Neuronal stem cell (in vitro differentiated cells): ENCODE data around the gene MAPK4.

Experiments used
- DNase-seq: peaks from one replicate; pipeline ENCODE4 v3.0.0-alpha.2; 2013; ENCODE audit warnings: low spot score
- H2AFZ ChIP-seq: one replicate; pipeline ENCODE4 v1.6.1; 2013; ENCODE audit warnings: mild to moderate bottlenecking, low read length, inconsistent platforms
- H2AK5ac ChIP-seq: 2 replicates; pipeline ENCODE4 v1.6.1; 2013; ENCODE audit warnings: low read depth, mild to moderate bottlenecking, inconsistent platforms, low read length, moderate library complexity, mixed read lengths
- H2BK120ac ChIP-seq: 2 replicates; pipeline ENCODE4 v1.6.1; 2013; ENCODE audit warnings: low read depth, mild to moderate bottlenecking, inconsistent platforms, low read length, moderate library complexity, mixed read lengths
- H2BK12ac ChIP-seq: one replicate; pipeline ENCODE4 v1.6.1; 2013; ENCODE audit warnings: low read length, inconsistent platforms
- H2BK15ac ChIP-seq: 2 replicates; pipeline ENCODE4 v1.6.1; 2013; ENCODE audit warnings: mild to moderate bottlenecking, low read length, inconsistent platforms, mixed read lengths
- H2BK5ac ChIP-seq: one replicate; pipeline ENCODE4 v1.6.1; 2013; ENCODE audit warnings: inconsistent platforms, mild to moderate bottlenecking, low read length, moderate library complexity
- H3K14ac ChIP-seq: one replicate; pipeline ENCODE4 v1.6.1; 2013; ENCODE audit warnings: low read length, inconsistent platforms
- H3K18ac ChIP-seq: 2 replicates; pipeline ENCODE4 v1.6.1; 2013; ENCODE audit warnings: low read length, inconsistent platforms
- H3K23ac ChIP-seq: 2 replicates; pipeline ENCODE4 v1.6.1; 2013; ENCODE audit warnings: low read depth, mild to moderate bottlenecking, mixed read lengths, low read length, inconsistent platforms; ENCODE audit not compliant: poor library complexity
- H3K27ac ChIP-seq: replicated peaks from 3 replicates; pipeline ENCODE4 v1.5.1; 2013; ENCODE audit warnings: low read length, inconsistent platforms
- H3K27me3 ChIP-seq, 3 experiments: 2 replicates each; pipeline ENCODE4 v1.6.1; 2013; ENCODE audit warnings: low read length in 3 of 3, mild to moderate bottlenecking in 2 of 3, inconsistent platforms in 1 of 3, low read depth in 1 of 3, mixed read lengths in 1 of 3, moderate library complexity in 1 of 3; ENCODE audit not compliant: control insufficient read depth in 3 of 3, insufficient read depth in 3 of 3
- H3K36me3 ChIP-seq, 2 donors: replicated peaks in 1 of 2; 2 replicates each; pipeline ENCODE4 v1.6.1; 2013; ENCODE audit warnings: low read length in 2 of 2; ENCODE audit not compliant: control insufficient read depth in 2 of 2, insufficient read depth in 2 of 2
- H3K4ac ChIP-seq: 2 replicates; pipeline ENCODE4 v1.6.1; 2013; ENCODE audit warnings: inconsistent platforms, mild to moderate bottlenecking, low read length, moderate library complexity
- H3K4me1 ChIP-seq, 2 donors: 1 replicate in 1 of 2; 2 replicates in 1 of 2; pipeline ENCODE4 v1.6.1; 2013; ENCODE audit warnings: low read length in 2 of 2, low read depth in 1 of 2; ENCODE audit not compliant: control insufficient read depth in 2 of 2, insufficient read depth in 1 of 2
- H3K4me2 ChIP-seq: one replicate; pipeline ENCODE4 v1.6.1; 2013; ENCODE audit warnings: mild to moderate bottlenecking, low read length, inconsistent platforms; ENCODE audit not compliant: insufficient read depth, poor library complexity, severe bottlenecking
- H3K4me3 ChIP-seq, 2 donors: 2 replicates each; pipeline ENCODE4 v1.5.1; 2013; ENCODE audit warnings: low read length in 2 of 2, mild to moderate bottlenecking in 2 of 2, inconsistent platforms in 1 of 2, moderate library complexity in 1 of 2
- H3K79me1 ChIP-seq: one replicate; pipeline ENCODE4 v1.6.1; 2013; ENCODE audit warnings: low read depth, mild to moderate bottlenecking, inconsistent platforms, low read length, moderate library complexity
- H3K9ac ChIP-seq: one replicate; pipeline ENCODE4 v1.6.1; 2013; ENCODE audit warnings: mild to moderate bottlenecking, low read depth, low read length, inconsistent platforms; ENCODE audit not compliant: poor library complexity
- H3K9me3 ChIP-seq, 2 donors: replicated peaks in 1 of 2; 2 replicates each; pipeline versions ENCODE3 to v1.6.1; 2013; ENCODE audit warnings: low read length in 2 of 2, mild to moderate bottlenecking in 2 of 2, inconsistent platforms in 1 of 2, low read depth in 1 of 2, mixed read lengths in 1 of 2, moderate library complexity in 1 of 2; ENCODE audit not compliant: control insufficient read depth in 2 of 2, insufficient read depth in 1 of 2
- H4K8ac ChIP-seq: one replicate; pipeline ENCODE4 v1.6.1; 2013; ENCODE audit warnings: low read depth, mild to moderate bottlenecking, inconsistent platforms, low read length, moderate library complexity
- H4K91ac ChIP-seq: one replicate; pipeline ENCODE4 v1.6.1; 2013; ENCODE audit warnings: low read length, low read depth, mild to moderate bottlenecking, inconsistent platforms; ENCODE audit not compliant: poor library complexity
- WGBS, 2 donors: extraction: QIAGEN DNeasy Blood & Tissue Kit; methylation state at CpG; one replicate each; pipeline ENCODE4 v1.1.7; 2013; ENCODE audit warnings: missing lambda C conversion rate in 2 of 2, mixed read lengths in 1 of 2; ENCODE audit not compliant: insufficient read length in 2 of 2, insufficient replicate concordance in 1 of 2; ENCODE audit errors: extremely low coverage in 2 of 2; 5-methylcytosine and 5-hydroxymethylcytosine counted together

The MAPK4 gene

GRCh38 chr18:50697509-50697908 lies 137.6 kb downstream of the MAPK4 start:
- no peak overlapping the region for H3K4ac ChIP-seq
- no peak overlapping the region for H2AFZ ChIP-seq
- H3K27me3 ChIP-seq: no peaks in the 10 kb centered on the region
- no peaks in the 10 kb centered on the region for H3K79me1 ChIP-seq
- H3K18ac ChIP-seq: no peak overlapping the region
- no peak overlapping the region for H3K27ac ChIP-seq
- H3K4me2 ChIP-seq: no peak overlapping the region
- H3K36me3 ChIP-seq: no peaks in the 10 kb centered on the region
- no peak overlapping the region for H3K23ac ChIP-seq
- no peak overlapping the region for H3K9ac ChIP-seq
- no peak overlapping the region for H4K91ac ChIP-seq
- no peak overlapping the region for H2BK120ac ChIP-seq
- no peak overlapping the region for H2BK15ac ChIP-seq
- H2BK5ac ChIP-seq: no peak overlapping the region
- WGBS, 2 donors: no CpG with 5 or more reads among the region's 1 CpG
- no peak overlapping the region for H3K4me3 ChIP-seq
- H2BK12ac ChIP-seq: no peak overlapping the region
- no peak for DNase-seq
- peaks cover 0 to 4% of the 10 kb centered on the region in 2 donors for H3K4me1 ChIP-seq
- no peak overlapping the region for H2AK5ac ChIP-seq
- no peaks in the 10 kb centered on the region for H3K9me3 ChIP-seq
- H4K8ac ChIP-seq: no peak overlapping the region
- H3K14ac ChIP-seq: no peak overlapping the region

DNA sequence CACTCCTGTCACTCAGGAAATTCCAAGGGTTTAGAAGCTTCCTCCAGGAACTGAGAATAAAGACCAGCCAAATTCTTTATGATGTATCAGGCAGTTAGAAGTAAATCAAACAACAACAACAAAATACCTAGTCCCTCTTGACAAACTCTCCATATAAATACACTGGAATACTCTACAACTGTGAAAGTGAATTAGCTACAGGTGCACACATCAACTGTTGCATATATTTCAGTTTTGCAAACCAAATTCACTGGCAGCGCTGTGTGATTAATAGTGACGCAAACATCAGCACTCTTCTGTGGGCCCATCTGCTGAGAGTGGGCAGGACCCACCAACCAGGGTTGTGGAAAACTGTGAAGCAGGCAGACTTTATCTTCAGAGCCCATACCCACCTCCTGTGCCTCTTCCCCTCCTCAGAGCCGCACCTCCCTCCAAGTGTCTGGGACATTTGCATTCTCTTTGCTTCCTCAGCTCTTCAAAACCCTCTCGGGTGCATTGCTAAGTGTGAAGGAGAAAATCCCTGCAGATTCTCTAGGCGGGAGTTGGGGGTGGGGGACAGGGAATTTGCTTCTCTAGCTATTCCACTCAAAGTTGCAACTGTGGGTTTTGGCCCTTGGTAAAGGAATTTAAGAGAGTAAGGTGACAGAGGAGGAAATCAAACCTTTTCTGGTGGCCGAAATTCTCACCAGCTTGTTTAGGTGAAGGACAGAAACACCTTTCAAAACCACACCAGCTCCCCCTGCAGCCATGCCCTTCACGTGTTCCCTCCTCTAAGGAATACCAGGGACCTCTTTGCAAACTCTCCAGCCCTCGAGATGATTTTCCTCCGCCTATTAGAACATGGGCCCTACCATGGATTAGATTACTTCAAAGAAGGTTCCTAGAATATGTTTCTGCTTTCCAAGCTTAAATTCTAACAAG lies 140.6 kb downstream of the MAPK4 start:
- no peaks in the 10 kb centered on the region for H3K9me3 ChIP-seq
- no peak overlapping the region for H4K91ac ChIP-seq
- no peak overlapping the region for H3K27ac ChIP-seq
- no peak for DNase-seq
- H2BK5ac ChIP-seq: no peak overlapping the region
- H3K18ac ChIP-seq: no peak overlapping the region
- no peak overlapping the region for H3K4me2 ChIP-seq
- no peak overlapping the region for H2BK12ac ChIP-seq
- H2AK5ac ChIP-seq: no peak overlapping the region
- no peak overlapping the region for H3K14ac ChIP-seq
- no CpG with 5 or more reads among the region's 9 CpGs for WGBS, 2 donors
- no peak overlapping the region for H3K4ac ChIP-seq
- no peaks in the 10 kb centered on the region for H3K79me1 ChIP-seq
- no peak overlapping the region for H2BK15ac ChIP-seq
- peaks cover 0 to 5% of the 10 kb centered on the region in 2 donors for H3K4me1 ChIP-seq
- H2BK120ac ChIP-seq: no peak overlapping the region
- no peak overlapping the region for H2AFZ ChIP-seq
- no peak overlapping the region for H3K9ac ChIP-seq
- H4K8ac ChIP-seq: no peak overlapping the region
- H3K23ac ChIP-seq: no peak overlapping the region
- no peaks in the 10 kb centered on the region for H3K36me3 ChIP-seq
- H3K27me3 ChIP-seq: no peaks in the 10 kb centered on the region
- H3K4me3 ChIP-seq: no peak overlapping the region

GRCh38 chr18:50704357-50704940 lies 144.6 kb downstream of the MAPK4 start:
- no peak for DNase-seq
- H3K4me1 ChIP-seq: peaks cover 0 to 10% of the 10 kb centered on the region in 2 donors
- no peak overlapping the region for H2AFZ ChIP-seq
- H4K91ac ChIP-seq: no peak overlapping the region
- H3K18ac ChIP-seq: no peak overlapping the region
- H3K27ac ChIP-seq: no peak overlapping the region
- no peak overlapping the region for H3K23ac ChIP-seq
- H4K8ac ChIP-seq: no peak overlapping the region
- no peak overlapping the region for H3K9ac ChIP-seq
- no CpG with 5 or more reads among the region's 4 CpGs for WGBS, 2 donors
- no peak overlapping the region for H2BK12ac ChIP-seq
- no peak overlapping the region for H3K14ac ChIP-seq
- H3K27me3 ChIP-seq: no peaks in the 10 kb centered on the region
- no peak overlapping the region for H3K4ac ChIP-seq
- no peak overlapping the region for H2BK120ac ChIP-seq
- no peaks in the 10 kb centered on the region for H3K36me3 ChIP-seq
- no peak overlapping the region for H2AK5ac ChIP-seq
- H3K79me1 ChIP-seq: no peaks in the 10 kb centered on the region
- H3K4me3 ChIP-seq: no peak overlapping the region
- no peak overlapping the region for H2BK15ac ChIP-seq
- no peak overlapping the region for H3K4me2 ChIP-seq
- H3K9me3 ChIP-seq: no peaks in the 10 kb centered on the region
- H2BK5ac ChIP-seq: no peak overlapping the region

DNA sequence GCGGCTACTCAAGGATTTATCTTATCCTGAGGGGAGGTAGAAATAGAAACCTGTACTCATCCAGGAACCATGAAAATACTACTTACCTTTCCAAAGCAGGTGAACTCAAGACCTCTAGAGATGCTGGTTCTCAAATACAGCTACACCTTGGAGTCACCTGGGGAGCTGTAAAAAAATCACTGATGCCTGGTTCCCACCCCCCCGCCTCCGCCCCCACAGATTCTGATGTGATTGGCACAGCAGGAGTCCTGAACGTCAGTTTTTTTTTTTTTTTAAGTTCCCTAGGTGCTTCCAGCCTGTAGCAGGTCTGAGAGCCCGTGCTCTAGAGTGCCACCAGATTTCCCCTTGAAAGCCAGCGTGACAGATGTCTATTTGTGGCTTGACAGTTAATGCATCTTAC lies 146.3 kb downstream of the MAPK4 start:
- no peak overlapping the region for H4K8ac ChIP-seq
- H3K23ac ChIP-seq: no peak overlapping the region
- H2BK15ac ChIP-seq: no peak overlapping the region
- H3K27ac ChIP-seq: no peak overlapping the region
- no peak overlapping the region for H2AFZ ChIP-seq
- H3K14ac ChIP-seq: no peak overlapping the region
- H3K9me3 ChIP-seq: no peaks in the 10 kb centered on the region
- no peaks in the 10 kb centered on the region for H3K79me1 ChIP-seq
- no peak overlapping the region for H2AK5ac ChIP-seq
- H3K36me3 ChIP-seq: no peaks in the 10 kb centered on the region
- no peak overlapping the region for H3K18ac ChIP-seq
- H3K4ac ChIP-seq: no peak overlapping the region
- H2BK12ac ChIP-seq: no peak overlapping the region
- no peak for DNase-seq
- no CpG with 5 or more reads among the region's 6 CpGs for WGBS, 2 donors
- H3K4me3 ChIP-seq: no peak overlapping the region
- no peaks in the 10 kb centered on the region for H3K27me3 ChIP-seq
- no peak overlapping the region for H3K9ac ChIP-seq
- H4K91ac ChIP-seq: no peak overlapping the region
- no peak overlapping the region for H2BK5ac ChIP-seq
- H3K4me1 ChIP-seq: peaks cover 0 to 8% of the 10 kb centered on the region in 2 donors
- H2BK120ac ChIP-seq: no peak overlapping the region
- H3K4me2 ChIP-seq: no peak overlapping the region
